ENCODE results near the gene AFF3.

GRCh38 chr2:99634234-99634633, 508.2 kb downstream of the AFF3 start:
- TF ChIP-seq, protein P1, sequence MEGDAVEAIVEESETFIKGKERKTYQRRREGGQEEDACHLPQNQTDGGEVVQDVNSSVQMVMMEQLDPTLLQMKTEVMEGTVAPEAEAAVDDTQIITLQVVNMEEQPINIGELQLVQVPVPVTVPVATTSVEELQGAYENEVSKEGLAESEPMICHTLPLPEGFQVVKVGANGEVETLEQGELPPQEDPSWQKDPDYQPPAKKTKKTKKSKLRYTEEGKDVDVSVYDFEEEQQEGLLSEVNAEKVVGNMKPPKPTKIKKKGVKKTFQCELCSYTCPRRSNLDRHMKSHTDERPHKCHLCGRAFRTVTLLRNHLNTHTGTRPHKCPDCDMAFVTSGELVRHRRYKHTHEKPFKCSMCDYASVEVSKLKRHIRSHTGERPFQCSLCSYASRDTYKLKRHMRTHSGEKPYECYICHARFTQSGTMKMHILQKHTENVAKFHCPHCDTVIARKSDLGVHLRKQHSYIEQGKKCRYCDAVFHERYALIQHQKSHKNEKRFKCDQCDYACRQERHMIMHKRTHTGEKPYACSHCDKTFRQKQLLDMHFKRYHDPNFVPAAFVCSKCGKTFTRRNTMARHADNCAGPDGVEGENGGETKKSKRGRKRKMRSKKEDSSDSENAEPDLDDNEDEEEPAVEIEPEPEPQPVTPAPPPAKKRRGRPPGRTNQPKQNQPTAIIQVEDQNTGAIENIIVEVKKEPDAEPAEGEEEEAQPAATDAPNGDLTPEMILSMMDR (optimal IDR thresholded peaks at IDR 0.05 in 1 of 3, IDR thresholded peaks at IDR 0.05 in 1 of 3, conservative IDR thresholded peaks at IDR 0.05 in 1 of 3; ENCODE audit: extremely low read depth in 1 of 3, insufficient read depth in 2 of 3, low read length in 3 of 3), result no peak
- TF ChIP-seq EZH2 (IDR thresholded peaks at IDR 0.05; ENCODE audit: low read length), result no peak

Data from keratinocyte (primary cell).